ENCODE measurements around the gene SPATA20. TPM values are rescaled to one million over a fixed set of nuclear protein-coding genes. Genes with fewer than 3 reads are reported as not detected.

The SPATA20 gene
- total RNA-seq, 1 experiment from 2014 or later = 11.1 TPM

DNA sequence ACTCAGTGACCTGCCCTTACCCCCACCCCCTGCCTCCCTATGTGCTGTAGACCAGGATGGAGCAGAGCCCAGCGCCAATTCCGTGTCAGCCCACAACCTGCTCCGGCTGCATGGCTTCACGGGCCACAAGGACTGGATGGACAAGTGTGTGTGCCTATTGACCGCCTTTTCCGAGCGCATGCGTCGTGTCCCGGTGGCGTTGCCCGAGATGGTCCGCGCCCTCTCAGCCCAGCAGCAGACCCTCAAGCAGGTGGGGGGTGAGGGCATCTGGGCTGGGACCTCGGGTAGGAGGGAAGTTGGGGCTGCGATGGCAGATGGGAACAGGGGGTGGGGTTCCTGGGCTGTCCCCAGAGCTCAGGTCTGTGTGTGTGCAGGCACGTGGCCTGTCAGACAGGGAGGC is 7.2 kb downstream of the SPATA20 start:
- ChIA-PET CTCF (no interaction called here), POLR2A (ENCODE audit: low non-redundant PET) (no interaction called here)
- peaks cover 7% of the 10 kb centered on the region for H3K4me1 ChIP-seq (ENCODE audit: insufficient read depth, low read length, poor library complexity, severe bottlenecking)
- no peak for TF ChIP-seq CTCF (conservative IDR thresholded peaks at IDR 0.05; ENCODE audit: low read depth, low read length)
- TF ChIP-seq EZH2 (IDR thresholded peaks at IDR 0.05; ENCODE audit: borderline replicate concordance, low read depth, low read length, poor library complexity, severe bottlenecking) = no peak
- no peaks in the 10 kb centered on the region for H3K27me3 ChIP-seq (replicated peaks; ENCODE audit: insufficient read depth, low read depth, low read length, poor library complexity)
- no peaks in the 10 kb centered on the region for H3K9me3 ChIP-seq (ENCODE audit: low read depth, low read length, poor library complexity, severe bottlenecking)
- DNase-seq (ENCODE audit: low spot score) = no peak
- H3K4me3 ChIP-seq (ENCODE audit: low read depth, low read length, poor library complexity, severe bottlenecking) = no peak overlapping the region
- no peaks in the 10 kb centered on the region for H3K36me3 ChIP-seq (ENCODE audit: insufficient read depth, low read length, poor library complexity, severe bottlenecking)
- no TSS peak for BruUV-seq (replicated peaks)
- H3K27ac ChIP-seq (ENCODE audit: low read depth, low read length, poor library complexity, severe bottlenecking) = no peak overlapping the region
- intact Hi-C loops (cut with micrococcal nuclease; ENCODE audit: unreplicated experiment) = no loop called here

- ChIA-PET CTCF (no interaction called here), POLR2A (ENCODE audit: low non-redundant PET) (no interaction called here)
- Histone ChIP-seq H3K9me3 (ENCODE audit: low read depth, low read length, poor library complexity, severe bottlenecking) (no peaks in the 10 kb centered on the region), H3K4me3 (ENCODE audit: low read depth, low read length, poor library complexity, severe bottlenecking) (no peak overlapping the region), H3K36me3 (ENCODE audit: insufficient read depth, low read length, poor library complexity, severe bottlenecking) (no peaks in the 10 kb centered on the region), H3K27me3 (replicated peaks; ENCODE audit: insufficient read depth, low read depth, low read length, poor library complexity) (peaks cover 7% of the 10 kb centered on the region), H3K4me1 (ENCODE audit: insufficient read depth, low read length, poor library complexity, severe bottlenecking) (peaks cover 18% of the 10 kb centered on the region), H3K27ac (ENCODE audit: low read depth, low read length, poor library complexity, severe bottlenecking) (no peak overlapping the region)
- intact Hi-C loops (cut with micrococcal nuclease; ENCODE audit: unreplicated experiment) = no loop called here
- DNase-seq (ENCODE audit: low spot score) = no peak
- no peak for TF ChIP-seq EZH2 (IDR thresholded peaks at IDR 0.05; ENCODE audit: borderline replicate concordance, low read depth, low read length, poor library complexity, severe bottlenecking)
- no peak for TF ChIP-seq CTCF (conservative IDR thresholded peaks at IDR 0.05; ENCODE audit: low read depth, low read length)
- BruUV-seq (replicated peaks) = no TSS peak
Observed at GRCh38 chr17:50556803-50557202, 9.8 kb downstream of the SPATA20 start.

GRCh38 chr17:50557630-50558029 is 10.7 kb downstream of the SPATA20 start:
- POLR2A ChIA-PET (ENCODE audit: low non-redundant PET) = no interaction called here
- CTCF ChIA-PET = no interaction called here
- H3K9me3 ChIP-seq (ENCODE audit: low read depth, low read length, poor library complexity, severe bottlenecking) = no peaks in the 10 kb centered on the region
- no peak overlapping the region for H3K4me3 ChIP-seq (ENCODE audit: low read depth, low read length, poor library complexity, severe bottlenecking)
- peaks cover 11% of the 10 kb centered on the region for H3K27me3 ChIP-seq (replicated peaks; ENCODE audit: insufficient read depth, low read depth, low read length, poor library complexity)
- intact Hi-C loops (cut with micrococcal nuclease; ENCODE audit: unreplicated experiment) = no loop called here
- H3K36me3 ChIP-seq (ENCODE audit: insufficient read depth, low read length, poor library complexity, severe bottlenecking) = no peaks in the 10 kb centered on the region
- BruUV-seq (replicated peaks) = no TSS peak
- no peak overlapping the region for H3K27ac ChIP-seq (ENCODE audit: low read depth, low read length, poor library complexity, severe bottlenecking)
- TF ChIP-seq EZH2 (IDR thresholded peaks at IDR 0.05; ENCODE audit: borderline replicate concordance, low read depth, low read length, poor library complexity, severe bottlenecking) (no peak), CTCF (conservative IDR thresholded peaks at IDR 0.05; ENCODE audit: low read depth, low read length) (no peak)
- DNase-seq (ENCODE audit: low spot score) = no peak
- peaks cover 24% of the 10 kb centered on the region for H3K4me1 ChIP-seq (ENCODE audit: insufficient read depth, low read length, poor library complexity, severe bottlenecking)

Measured in A673 (cell line).